Mesenchymal stem cell (in vitro differentiated cells and primary cell): Measurements from ENCODE around the gene ZCCHC3.

ENCODE experiments used
- DNase-seq: peaks from one replicate; pipeline ENCODE4 v3.0.0-alpha.2; 2013
- H2AFZ ChIP-seq: one replicate; pipeline ENCODE4 v1.6.1; 2013; ENCODE audit warnings: low read depth, mild to moderate bottlenecking, control low read depth, inconsistent platforms, low read length, moderate library complexity
- H2AK5ac ChIP-seq: 2 replicates; pipeline ENCODE4 v1.6.1; 2013; ENCODE audit warnings: low read length, moderate library complexity, mild to moderate bottlenecking, inconsistent platforms; ENCODE audit not compliant: severe bottlenecking
- H2BK120ac ChIP-seq: one replicate; pipeline ENCODE4 v1.6.1; 2013; ENCODE audit warnings: low read depth, mild to moderate bottlenecking, inconsistent platforms, low read length, moderate library complexity
- H2BK12ac ChIP-seq, 2 experiments: one replicate each; pipeline ENCODE4 v1.6.1; 2013; ENCODE audit warnings: inconsistent platforms in 2 of 2, low read length in 2 of 2, mild to moderate bottlenecking in 2 of 2, moderate library complexity in 2 of 2, control low read depth in 1 of 2
- H2BK15ac ChIP-seq: one replicate; pipeline ENCODE4 v1.6.1; 2013; ENCODE audit warnings: mild to moderate bottlenecking, low read depth, inconsistent platforms; ENCODE audit not compliant: poor library complexity, severe bottlenecking
- H2BK5ac ChIP-seq: 2 replicates; pipeline ENCODE4 v1.6.1; 2013; ENCODE audit warnings: low read depth, mild to moderate bottlenecking, low read length, control low read depth, inconsistent platforms; ENCODE audit not compliant: poor library complexity, severe bottlenecking
- H3K14ac ChIP-seq, 2 experiments: one replicate each; pipeline ENCODE4 v1.6.1; 2013; ENCODE audit warnings: inconsistent platforms in 2 of 2, low read length in 2 of 2, control low read depth in 1 of 2, mild to moderate bottlenecking in 1 of 2, moderate library complexity in 1 of 2
- H3K18ac ChIP-seq, 2 experiments: one replicate each; pipeline ENCODE4 v1.6.1; 2013; ENCODE audit warnings: inconsistent platforms in 2 of 2, low read length in 2 of 2, control low read depth in 1 of 2, low read depth in 1 of 2, mild to moderate bottlenecking in 1 of 2
- H3K23ac ChIP-seq, 2 experiments: one replicate each; pipeline ENCODE4 v1.6.1; 2013; ENCODE audit warnings: inconsistent platforms in 2 of 2, low read length in 2 of 2, mild to moderate bottlenecking in 2 of 2, moderate library complexity in 2 of 2, control low read depth in 1 of 2
- H3K27ac ChIP-seq: 2 replicates; pipeline ENCODE4 v1.5.1; 2013; ENCODE audit warnings: mild to moderate bottlenecking, moderate library complexity, low read length, control low read depth, inconsistent platforms; ENCODE audit not compliant: poor library complexity, severe bottlenecking
- H3K27me3 ChIP-seq, 2 experiments: 2 replicates each; pipeline versions ENCODE4 v1.6.1 to v1.7.0; 2013; ENCODE audit warnings: low read length in 2 of 2, mild to moderate bottlenecking in 2 of 2, moderate library complexity in 2 of 2, control low read depth in 1 of 2, inconsistent platforms in 1 of 2; ENCODE audit not compliant: control insufficient read depth in 1 of 2, insufficient read depth in 1 of 2
- H3K36me3 ChIP-seq, 2 experiments: 2 replicates each; pipeline versions ENCODE4 v1.6.1 to v1.7.0; 2013; ENCODE audit warnings: low read length in 2 of 2, control low read depth in 1 of 2, inconsistent platforms in 1 of 2, low read depth in 1 of 2, mild to moderate bottlenecking in 1 of 2; ENCODE audit not compliant: insufficient read depth in 2 of 2, control insufficient read depth in 1 of 2
- H3K4ac ChIP-seq, 2 experiments: one replicate each; pipeline ENCODE4 v1.6.1; 2013; ENCODE audit warnings: inconsistent platforms in 2 of 2, low read length in 2 of 2, mild to moderate bottlenecking in 2 of 2, moderate library complexity in 2 of 2, control low read depth in 1 of 2, low read depth in 1 of 2
- H3K4me1 ChIP-seq: 2 replicates; pipeline ENCODE4 v1.6.1; 2013; ENCODE audit warnings: low read depth, low read length, control low read depth; ENCODE audit not compliant: control insufficient read depth, insufficient read depth
- H3K4me2 ChIP-seq: 2 replicates; pipeline ENCODE4 v1.6.1; 2013; ENCODE audit warnings: low read length, mild to moderate bottlenecking, inconsistent platforms; ENCODE audit not compliant: poor library complexity, severe bottlenecking
- H3K4me3 ChIP-seq, 2 experiments: 2 replicates each; pipeline versions ENCODE4 v1.5.1 to v1.7.0; 2013; ENCODE audit warnings: low read length in 2 of 2, mild to moderate bottlenecking in 2 of 2, control low read depth in 1 of 2, low read depth in 1 of 2; ENCODE audit not compliant: insufficient read depth in 1 of 2
- H3K79me1 ChIP-seq: replicated peaks from 2 replicates; pipeline ENCODE4 v1.6.1; 2013; ENCODE audit warnings: mild to moderate bottlenecking, control low read depth, low read length, inconsistent platforms; ENCODE audit not compliant: poor library complexity, severe bottlenecking
- H3K9ac ChIP-seq: 2 replicates; pipeline ENCODE4 v1.7.0; 2013; ENCODE audit warnings: mild to moderate bottlenecking, low read length, moderate library complexity
- H3K9me3 ChIP-seq: 2 replicates; pipeline ENCODE4 v1.7.0; 2013; ENCODE audit warnings: mild to moderate bottlenecking, low read length; ENCODE audit not compliant: control insufficient read depth
- H4K8ac ChIP-seq: one replicate; pipeline ENCODE4 v1.6.1; 2013; ENCODE audit warnings: inconsistent platforms, mild to moderate bottlenecking, low read length, moderate library complexity
- H4K91ac ChIP-seq: one replicate; pipeline ENCODE4 v1.6.1; 2013; ENCODE audit warnings: mild to moderate bottlenecking, low read length, inconsistent platforms
- WGBS: methylation state at CpG from one replicate; pipeline ENCODE4 v1.1.7; 2013; ENCODE audit warnings: mixed read lengths; 5-methylcytosine and 5-hydroxymethylcytosine counted together

Gene ZCCHC3

DNA sequence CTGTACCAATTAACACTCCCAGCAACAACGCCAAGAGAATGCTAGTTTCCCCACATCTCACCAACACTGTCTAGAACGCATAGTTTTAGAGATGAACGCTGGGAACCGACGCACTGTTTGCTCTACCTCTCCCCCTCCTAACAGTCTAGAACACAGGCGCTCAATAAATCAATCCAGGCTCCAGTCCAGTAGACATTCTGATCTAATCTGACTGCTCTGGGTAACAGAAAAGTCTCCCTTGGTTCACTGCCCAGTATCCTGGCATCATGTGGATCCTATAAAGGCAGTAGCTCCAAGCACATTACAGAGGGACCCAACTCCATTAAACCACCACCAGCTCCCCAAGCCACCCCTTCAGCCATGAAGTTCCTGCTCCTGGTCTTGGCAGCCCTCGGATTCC, 40.0 kb upstream of the ZCCHC3 start, which contains the start of gene DEFB132:
DEFB132 (plus strand) TSS at position 306 of the 400 bp plus-strand sequence; CDS start at position 361, 55 bp downstream.
- H2BK120ac ChIP-seq: no peak within 1 kb of the TSS
- no peak within 1 kb of the TSS for H3K18ac ChIP-seq
- no peaks in the 10 kb centered on the region for H3K4me1 ChIP-seq
- H4K91ac ChIP-seq: no peak within 1 kb of the TSS
- H3K27me3 ChIP-seq: peaks cover 27 to 54% of the 10 kb centered on the region in 2 experiments
- H3K4ac ChIP-seq: no peak within 1 kb of the TSS
- H3K79me1 ChIP-seq: no peaks in the 10 kb centered on the region
- no peak within 1 kb of the TSS for H3K27ac ChIP-seq
- no peak within 1 kb of the TSS for H2BK5ac ChIP-seq
- no peak within 1 kb of the TSS for H3K23ac ChIP-seq
- H3K14ac ChIP-seq: peak within 1 kb of the TSS in 1 of 2 experiments; percentile 75
- no peak within 1 kb of the TSS for H3K4me3 ChIP-seq
- H2AK5ac ChIP-seq: no peak within 1 kb of the TSS
- H3K9me3 ChIP-seq: no peaks in the 10 kb centered on the region
- H3K9ac ChIP-seq: no peak within 1 kb of the TSS
- H2BK15ac ChIP-seq: no peak within 1 kb of the TSS
- 89% methylated on average over 6 of the region's 7 CpGs for WGBS
- no peak for DNase-seq
- H4K8ac ChIP-seq: no peak within 1 kb of the TSS
- no peaks in the 10 kb centered on the region for H3K36me3 ChIP-seq
- no peak within 1 kb of the TSS for H2BK12ac ChIP-seq
- no peak within 1 kb of the TSS for H2AFZ ChIP-seq
- no peak within 1 kb of the TSS for H3K4me2 ChIP-seq

DNA sequence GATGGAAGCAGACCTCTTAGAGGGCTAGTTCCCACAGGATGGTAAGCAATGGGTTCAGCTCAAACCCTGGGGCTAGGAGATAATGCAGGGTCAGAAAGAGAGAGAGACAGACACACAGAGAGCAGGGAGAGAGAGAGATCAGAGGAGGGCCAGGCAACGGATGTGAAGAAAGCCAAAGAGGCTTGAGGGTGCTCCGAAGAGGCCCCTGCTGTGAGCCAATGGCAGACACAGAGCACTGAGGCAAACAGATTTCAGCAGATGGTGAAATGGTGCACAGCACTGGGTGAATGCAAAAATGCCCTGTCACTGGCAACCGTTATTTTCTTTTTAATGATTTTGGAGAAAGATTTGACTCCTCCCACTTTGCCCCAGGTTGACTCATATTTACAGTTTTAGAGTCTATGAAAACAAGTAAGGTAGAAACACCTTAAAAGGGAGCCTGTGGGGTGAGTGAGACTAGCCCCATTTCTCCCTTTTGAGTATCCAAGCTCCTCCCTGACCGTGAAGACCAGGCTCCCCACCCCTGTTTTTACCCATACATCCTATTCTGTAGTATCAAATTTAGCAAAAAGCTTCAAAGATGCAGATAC, 39.0 kb upstream of the ZCCHC3 start:
- no peak overlapping the region for H3K4me2 ChIP-seq
- no peak overlapping the region for H4K8ac ChIP-seq
- no peak overlapping the region for H3K9ac ChIP-seq
- no peak overlapping the region for H2AFZ ChIP-seq
- 66% methylated on average over 4 of the region's 4 CpGs for WGBS
- H3K14ac ChIP-seq: peak overlapping the region in 1 of 2 experiments; percentile 41
- H3K4ac ChIP-seq: no peak overlapping the region
- peaks cover 28 to 56% of the 10 kb centered on the region in 2 experiments for H3K27me3 ChIP-seq
- H4K91ac ChIP-seq: no peak overlapping the region
- no peak overlapping the region for H2BK12ac ChIP-seq
- no peaks in the 10 kb centered on the region for H3K9me3 ChIP-seq
- no peaks in the 10 kb centered on the region for H3K4me1 ChIP-seq
- H3K27ac ChIP-seq: no peak overlapping the region
- H2AK5ac ChIP-seq: no peak overlapping the region
- H3K4me3 ChIP-seq: no peak overlapping the region
- no peak overlapping the region for H2BK120ac ChIP-seq
- H2BK5ac ChIP-seq: no peak overlapping the region
- no peak for DNase-seq
- no peaks in the 10 kb centered on the region for H3K79me1 ChIP-seq
- no peak overlapping the region for H2BK15ac ChIP-seq
- H3K18ac ChIP-seq: no peak overlapping the region
- H3K23ac ChIP-seq: no peak overlapping the region
- no peaks in the 10 kb centered on the region for H3K36me3 ChIP-seq

DNA sequence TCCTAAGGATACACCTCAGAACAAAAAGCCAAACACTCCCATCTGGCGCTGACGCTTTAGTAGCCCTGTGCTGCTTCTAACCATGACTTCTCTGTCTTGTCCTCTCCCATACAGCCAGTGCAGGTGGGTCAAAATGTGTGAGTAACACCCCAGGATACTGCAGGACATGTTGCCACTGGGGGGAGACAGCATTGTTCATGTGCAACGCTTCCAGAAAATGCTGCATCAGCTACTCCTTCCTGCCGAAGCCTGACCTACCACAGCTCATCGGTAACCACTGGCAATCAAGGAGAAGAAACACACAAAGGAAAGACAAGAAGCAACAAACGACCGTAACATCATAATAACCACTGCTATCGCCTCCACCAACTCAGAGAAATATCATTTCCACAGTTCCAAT, 38.4 kb upstream of the ZCCHC3 start:
- Histone ChIP-seq H3K9ac (no peak overlapping the region), H3K4ac (no peak overlapping the region), H3K14ac (no peak overlapping the region), H3K9me3 (no peaks in the 10 kb centered on the region), H4K91ac (no peak overlapping the region), H2AFZ (no peak overlapping the region), H4K8ac (no peak overlapping the region), H3K36me3 (no peaks in the 10 kb centered on the region), H2BK15ac (no peak overlapping the region), H3K23ac (no peak overlapping the region), H3K27ac (no peak overlapping the region), H3K27me3 (peaks cover 34 to 62% of the 10 kb centered on the region in 2 experiments), H2AK5ac (no peak overlapping the region), H2BK5ac (no peak overlapping the region), H3K4me3 (no peak overlapping the region), H3K4me1 (no peaks in the 10 kb centered on the region), H2BK120ac (no peak overlapping the region), H2BK12ac (no peak overlapping the region), H3K18ac (no peak overlapping the region), H3K79me1 (no peaks in the 10 kb centered on the region), H3K4me2 (no peak overlapping the region)
- 61% methylated on average over 8 of the region's 8 CpGs for WGBS
- DNase-seq: peak; percentile 30

DNA sequence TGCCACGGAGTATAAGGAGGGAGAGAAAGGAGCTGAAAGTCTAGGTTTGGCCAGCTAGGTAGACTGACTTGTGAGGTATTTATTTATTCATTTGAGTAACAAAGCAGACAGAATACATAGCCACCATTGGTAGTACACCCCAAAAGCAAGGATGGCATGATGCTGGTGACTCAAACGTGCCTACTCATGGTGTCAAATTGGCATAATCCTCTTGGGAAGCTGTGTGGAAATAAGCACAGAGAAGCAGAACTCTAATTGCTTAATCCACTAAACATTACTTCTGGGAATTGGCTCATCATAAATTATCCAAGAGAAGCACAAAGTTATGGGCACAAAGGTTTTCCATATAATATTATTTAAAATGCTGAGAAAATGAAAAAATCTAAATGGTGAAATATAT, 37.4 kb upstream of the ZCCHC3 start:
- Histone ChIP-seq H3K4me2 (no peak overlapping the region), H3K27me3 (peaks cover 35 to 63% of the 10 kb centered on the region in 2 experiments), H3K36me3 (no peaks in the 10 kb centered on the region), H2AK5ac (no peak overlapping the region), H2BK15ac (no peak overlapping the region), H2AFZ (no peak overlapping the region), H3K4ac (no peak overlapping the region), H3K9me3 (no peaks in the 10 kb centered on the region), H3K18ac (no peak overlapping the region), H4K91ac (no peak overlapping the region), H2BK120ac (no peak overlapping the region), H2BK5ac (no peak overlapping the region), H3K14ac (no peak overlapping the region), H3K79me1 (no peaks in the 10 kb centered on the region), H3K9ac (no peak overlapping the region), H2BK12ac (no peak overlapping the region), H3K23ac (no peak overlapping the region), H4K8ac (no peak overlapping the region), H3K27ac (no peak overlapping the region), H3K4me1 (no peaks in the 10 kb centered on the region), H3K4me3 (no peak overlapping the region)
- no peak for DNase-seq
- 43% methylated on average over 1 of the region's 2 CpGs for WGBS
